Peyer's patch (tissue), 4 donors: ENCODE results near the gene ZNF814. TPM values are rescaled to one million over a fixed set of nuclear protein-coding genes. Genes with fewer than 3 reads are reported as not detected.
"Not testable (repeated sequence)": the region's sequence is repeated elsewhere in the genome, so short reads cannot be mapped to it uniquely, and the experiment has no call there.

Source experiments
- DNase-seq, 3 donors: peaks; one replicate each; pipeline ENCODE4 v3.0.0-alpha.2; 2017 to 2019
- H3K27ac ChIP-seq, 4 donors: fragments of 200-600 bp; sonication (generic); one replicate each; pipeline ENCODE4 v1.5.1; 2016 to 2019
- H3K27me3 ChIP-seq, 2 donors: fragments of 200-600 bp; sonication (generic); one replicate each; pipeline ENCODE4 v1.5.1; 2019
- H3K36me3 ChIP-seq, 3 donors: fragments of 200-600 bp; sonication (generic); one replicate each; pipeline ENCODE4 v1.5.1; 2016 to 2019
- H3K4me1 ChIP-seq, 4 donors: fragments of 200-600 bp; sonication (generic); one replicate each; pipeline ENCODE4 v1.5.1; 2016 to 2019
- H3K4me3 ChIP-seq, 4 donors: fragments of 200-600 bp; sonication (generic); 1 replicate in 3 of 4; 2 replicates in 1 of 4; pipeline ENCODE4 v1.5.1; 2016 to 2019; ENCODE audit warnings: mild to moderate bottlenecking in 1 of 4
- H3K9me3 ChIP-seq, 4 donors: fragments of 200-600 bp; sonication (generic); one replicate each; pipeline ENCODE4 v1.5.1; 2016 to 2019; ENCODE audit warnings: mild to moderate bottlenecking in 1 of 4
- POLR2A ChIP-seq, 2 donors: fragments of 450-650 bp; IDR thresholded peaks; one replicate each; pipeline ENCODE4 v1.5.1; 2017; ENCODE audit warnings: antibody characterized with exemption in 2 of 2, mild to moderate bottlenecking in 2 of 2, moderate library complexity in 2 of 2
- total RNA-seq, 4 donors: library from RNA; depleted of rRNA; stranded (reverse); fragments of >200 nt; gene quantifications; one replicate each; pipeline ENCODE4 v1.1.0, GENCODE V29; 2016
- TF ChIP-seq, protein P1 (sequence below), 6 experiments: fragments of 450-650 bp in 4 of 6; fragments of 200-600 bp in 2 of 6; sonication (generic) in 1 of 6; IDR thresholded peaks; one replicate each; pipeline ENCODE4 v1.5.1; 2017 to 2019; ENCODE audit warnings: antibody characterized with exemption in 6 of 6, mild to moderate bottlenecking in 3 of 6, moderate library complexity in 1 of 6

Gene ZNF814
- total RNA-seq, 4 donors from 2014 or later = 15.9 to 49.5 (median 30.8) TPM

DNA sequence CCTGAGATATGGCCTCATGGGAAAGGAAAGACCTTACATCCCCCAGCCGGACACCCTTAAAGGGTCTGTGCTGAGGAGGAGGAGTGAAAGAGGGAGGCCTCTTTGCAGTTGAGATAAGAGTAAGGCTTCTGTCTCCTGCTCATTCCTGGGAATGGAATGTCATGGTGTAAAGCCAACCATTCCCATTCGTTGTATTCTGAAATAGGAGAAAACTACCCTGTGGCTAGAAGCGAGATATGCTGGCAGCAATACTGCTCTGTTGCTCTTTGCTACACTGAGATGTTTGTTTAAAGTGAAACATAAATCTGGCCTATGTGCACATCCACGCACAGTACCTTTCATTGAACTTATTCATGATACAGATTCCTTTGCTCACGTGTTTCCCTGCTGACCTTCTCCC, 59.5 kb downstream of the ZNF814 start:
- H3K27me3 ChIP-seq = no peaks in the 10 kb centered on the region
- H3K27ac ChIP-seq = no peak overlapping the region
- H3K9me3 ChIP-seq = no peaks in the 10 kb centered on the region
- peaks cover 0 to 2% (median 0%) of the 10 kb centered on the region in 4 donors for H3K4me1 ChIP-seq
- no peak overlapping the region for H3K4me3 ChIP-seq
- no peak for DNase-seq
- peaks cover 0 to 7% (median 0%) of the 10 kb centered on the region in 3 donors for H3K36me3 ChIP-seq
- TF ChIP-seq, protein P1, sequence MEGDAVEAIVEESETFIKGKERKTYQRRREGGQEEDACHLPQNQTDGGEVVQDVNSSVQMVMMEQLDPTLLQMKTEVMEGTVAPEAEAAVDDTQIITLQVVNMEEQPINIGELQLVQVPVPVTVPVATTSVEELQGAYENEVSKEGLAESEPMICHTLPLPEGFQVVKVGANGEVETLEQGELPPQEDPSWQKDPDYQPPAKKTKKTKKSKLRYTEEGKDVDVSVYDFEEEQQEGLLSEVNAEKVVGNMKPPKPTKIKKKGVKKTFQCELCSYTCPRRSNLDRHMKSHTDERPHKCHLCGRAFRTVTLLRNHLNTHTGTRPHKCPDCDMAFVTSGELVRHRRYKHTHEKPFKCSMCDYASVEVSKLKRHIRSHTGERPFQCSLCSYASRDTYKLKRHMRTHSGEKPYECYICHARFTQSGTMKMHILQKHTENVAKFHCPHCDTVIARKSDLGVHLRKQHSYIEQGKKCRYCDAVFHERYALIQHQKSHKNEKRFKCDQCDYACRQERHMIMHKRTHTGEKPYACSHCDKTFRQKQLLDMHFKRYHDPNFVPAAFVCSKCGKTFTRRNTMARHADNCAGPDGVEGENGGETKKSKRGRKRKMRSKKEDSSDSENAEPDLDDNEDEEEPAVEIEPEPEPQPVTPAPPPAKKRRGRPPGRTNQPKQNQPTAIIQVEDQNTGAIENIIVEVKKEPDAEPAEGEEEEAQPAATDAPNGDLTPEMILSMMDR (IDR thresholded peaks at IDR 0.05) = no peak
- TF ChIP-seq POLR2A (IDR thresholded peaks at IDR 0.05) = no peak

GRCh38 chr19:57825511-57825910, 63.3 kb downstream of the ZNF814 start:
- DNase-seq = no peak
- H3K4me3 ChIP-seq = no peak overlapping the region
- no peak overlapping the region for H3K27ac ChIP-seq
- TF ChIP-seq, protein P1 (IDR thresholded peaks at IDR 0.05) = no peak
- TF ChIP-seq POLR2A (IDR thresholded peaks at IDR 0.05) = no peak
- H3K36me3 ChIP-seq = peaks cover 0 to 7% (median 0%) of the 10 kb centered on the region in 3 donors
- H3K4me1 ChIP-seq = peaks cover 0 to 17% (median 5%) of the 10 kb centered on the region in 4 donors
- no peaks in the 10 kb centered on the region for H3K9me3 ChIP-seq
- H3K27me3 ChIP-seq = no peaks in the 10 kb centered on the region

- H3K27ac ChIP-seq = not testable (repeated sequence)
Observed at GRCh38 chr19:57823608-57824007, 65.2 kb downstream of the ZNF814 start.

GRCh38 chr19:57823155-57823554, 65.7 kb downstream of the ZNF814 start:
- not testable (repeated sequence) for H3K27me3 ChIP-seq, H3K4me3 ChIP-seq, H3K36me3 ChIP-seq, H3K27ac ChIP-seq, DNase-seq, H3K9me3 ChIP-seq
- H3K4me1 ChIP-seq = peaks cover 0 to 20% (median 7%) of the 10 kb centered on the region in 4 donors

More at GRCh38 chr19:57823608-57824007, 65.2 kb downstream of the ZNF814 start:
- H3K9me3 ChIP-seq, DNase-seq, H3K36me3 ChIP-seq, H3K27me3 ChIP-seq, H3K4me3 ChIP-seq: not testable (repeated sequence)
- H3K4me1 ChIP-seq = peaks cover 0 to 20% (median 7%) of the 10 kb centered on the region in 4 donors

DNA sequence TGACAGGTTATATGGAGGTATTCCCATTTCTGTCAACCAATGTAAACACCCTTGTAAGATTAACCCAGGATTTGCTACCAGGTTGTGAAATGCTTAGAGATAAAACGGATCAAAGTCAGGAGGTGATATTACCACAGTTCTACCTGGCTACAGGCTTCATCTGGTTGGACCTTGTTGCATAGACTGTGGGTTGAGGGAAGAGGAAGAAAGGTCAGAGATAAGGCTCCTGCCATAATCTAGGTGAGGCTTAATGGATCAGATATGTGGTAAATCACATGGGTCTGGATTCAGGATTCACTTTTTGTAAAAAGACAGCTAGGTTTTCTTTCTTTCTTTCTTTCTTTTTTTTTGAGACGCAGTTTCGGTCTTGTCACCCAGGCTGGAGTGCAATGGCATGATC, 67.3 kb downstream of the ZNF814 start:
- peaks cover 0 to 20% (median 7%) of the 10 kb centered on the region in 4 donors for H3K4me1 ChIP-seq
- H3K9me3 ChIP-seq, H3K36me3 ChIP-seq, H3K4me3 ChIP-seq, DNase-seq, H3K27me3 ChIP-seq, H3K27ac ChIP-seq: not testable (repeated sequence)

- Histone ChIP-seq H3K4me1 (peaks cover 0 to 20% (median 7%) of the 10 kb centered on the region in 4 donors), H3K4me3 (peak overlapping the region in 2 of 4 donors; percentile 88 to 98), H3K27ac (peak overlapping the region in 1 of 4 donors; percentile 92)
- not testable (repeated sequence) for DNase-seq, H3K9me3 ChIP-seq, H3K27me3 ChIP-seq, H3K36me3 ChIP-seq
Observed at GRCh38 chr19:57821095-57821494, 67.7 kb downstream of the ZNF814 start.

DNA sequence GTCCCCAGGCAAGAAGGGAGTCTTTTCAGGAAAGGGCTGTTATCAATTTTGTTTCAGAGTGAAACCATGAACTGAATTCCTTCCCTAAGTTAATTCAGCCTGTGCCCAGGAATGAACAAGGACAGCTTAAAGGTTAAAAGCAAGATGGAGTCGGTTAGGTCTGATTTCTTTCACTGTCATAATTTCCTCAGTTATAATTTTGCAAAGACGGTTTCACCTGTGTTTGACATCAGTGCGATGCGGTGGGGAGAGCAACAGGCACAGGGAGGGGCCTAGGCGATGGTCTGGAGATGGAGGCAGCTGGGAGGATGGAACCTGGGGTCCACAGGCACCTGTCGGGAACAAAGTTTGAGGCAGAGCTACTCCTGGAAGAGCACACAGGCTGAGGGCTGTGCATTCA, 68.2 kb downstream of the ZNF814 start:
- no peaks in the 10 kb centered on the region for H3K27me3 ChIP-seq
- DNase-seq = no peak
- H3K4me1 ChIP-seq = peaks cover 0 to 20% (median 7%) of the 10 kb centered on the region in 4 donors
- no peak for TF ChIP-seq POLR2A (IDR thresholded peaks at IDR 0.05)
- TF ChIP-seq, protein P1 (IDR thresholded peaks at IDR 0.05) = no peak
- H3K4me3 ChIP-seq = peak overlapping the region; percentile 59 to 98 (median 92)
- H3K36me3 ChIP-seq = no peaks in the 10 kb centered on the region
- H3K9me3 ChIP-seq = no peaks in the 10 kb centered on the region
- H3K27ac ChIP-seq = peak overlapping the region in 2 of 4 donors; percentile 71 to 92
